ENCODE data around the gene SERPINB10. TPM values are rescaled to one million over a fixed set of nuclear protein-coding genes. Genes with fewer than 3 reads are reported as not detected.

Gene SERPINB10
- total and polyA plus RNA-seq, 2 of the 8 experiments (the other 6 are each of a cell fraction or from before 2014, with no cell fraction given): not detected

GRCh38 chr18:63917817-63918216 lies 10.1 kb downstream of the SERPINB10 start:
- Histone ChIP-seq H3K23ac (ENCODE audit: insufficient read length) (no peak overlapping the region), H3K79me1 (ENCODE audit: low read depth, low read length) (no peaks in the 10 kb centered on the region), H2AFZ (ENCODE audit: low read length) (no peak overlapping the region), H2BK20ac (ENCODE audit: low read length) (no peak overlapping the region), H3K4me1 (replicated peaks in 1 of 4; ENCODE audit: control insufficient read depth in 3 of 4, insufficient read depth in 4 of 4, low read length in 3 of 4) (no peaks in the 10 kb centered on the region), H3K9ac (replicated peaks in 1 of 4; ENCODE audit: extremely low read depth in 1 of 4, low read depth in 3 of 4, low read length in 3 of 4) (no peak overlapping the region), H3K56ac (replicated peaks; ENCODE audit: insufficient read length, low read depth, low read length) (no peak overlapping the region), H4K20me1 (replicated peaks in 1 of 2; ENCODE audit: control insufficient read depth in 1 of 2, insufficient read depth in 2 of 2, low read length in 2 of 2) (no peaks in the 10 kb centered on the region), H2BK12ac (ENCODE audit: low read depth, low read length) (no peak overlapping the region), H4K5ac (ENCODE audit: insufficient read length, low read depth, low read length) (no peak overlapping the region), H3K27ac (ENCODE audit: low read depth, low read length) (no peak overlapping the region), H3K18ac (ENCODE audit: extremely low read depth, low read length) (no peak overlapping the region), H3K79me2 (ENCODE audit: control insufficient read depth in 1 of 2, insufficient read depth in 2 of 2, low read length in 2 of 2) (no peaks in the 10 kb centered on the region), H3K4ac (replicated peaks; ENCODE audit: insufficient read length, low read depth, low read length) (no peak overlapping the region), H3K23me2 (ENCODE audit: low read depth, low read length) (no peaks in the 10 kb centered on the region), H2BK15ac (ENCODE audit: low read length) (no peak overlapping the region), H3K14ac (ENCODE audit: insufficient read length) (no peak overlapping the region), H3K27me3 (replicated peaks in 1 of 4; ENCODE audit: control insufficient read depth in 3 of 4, extremely low read depth in 1 of 4, insufficient read depth in 3 of 4, low read length in 3 of 4) (no peaks in the 10 kb centered on the region), H3K4me2 (ENCODE audit: insufficient read depth in 1 of 2, low read depth in 2 of 2, low read length in 2 of 2) (no peak overlapping the region), H3K9me3 (ENCODE audit: insufficient read depth in 2 of 2, low read depth in 1 of 2, low read length in 1 of 2) (no peaks in the 10 kb centered on the region), H2AK5ac (ENCODE audit: low read depth, low read length) (no peak overlapping the region), H4K91ac (replicated peaks; ENCODE audit: insufficient read length, low read length) (no peak overlapping the region), H4K8ac (ENCODE audit: extremely low read depth, insufficient read depth, low read length) (no peak overlapping the region), H3K36me3 (ENCODE audit: control insufficient read depth in 2 of 4, insufficient read depth in 4 of 4, low read length in 3 of 4) (no peaks in the 10 kb centered on the region), H2BK5ac (ENCODE audit: low read depth, low read length) (no peak overlapping the region), H3K4me3 (ENCODE audit: extremely low read depth in 1 of 4, insufficient read depth in 2 of 4, low read depth in 3 of 4, low read length in 4 of 4) (no peak overlapping the region), H2BK120ac (replicated peaks; ENCODE audit: low read depth, low read length) (no peak overlapping the region)
- POLR2A ChIA-PET (ENCODE audit: partially characterized antibody): no interaction called here
- DNase-seq (ENCODE audit: low read depth in 1 of 2, low spot score in 2 of 2): no peak
- CTCF ChIA-PET (ENCODE audit: partially characterized antibody): interaction anchor here (0.6 to 2.7 kb wide), 2 partner anchors 17 to 18 kb away, joined by 3 to 6 read pairs; no protein-coding TSS in a partner anchor
- WGBS, 2 experiments (ENCODE audit: extremely low coverage in 1 of 2, insufficient coverage in 1 of 2, insufficient read length in 1 of 2, insufficient replicate concordance in 2 of 2, low coverage in 1 of 2, low lambda C conversion rate in 2 of 2, missing lambda C conversion rate in 1 of 2): 76% methylated on average over 5 of the region's 5 CpGs; no CpG with 5 or more reads in 1 of the 2 experiments
- FAIRE-seq: no peak
- TF ChIP-seq CHD1 (IDR thresholded peaks at IDR 0.05; ENCODE audit: low read depth, low read length): no peak
- TF ChIP-seq SIN3A (conservative IDR thresholded peaks at IDR 0.05 in 1 of 2, IDR thresholded peaks at IDR 0.05 in 1 of 2; ENCODE audit: low read depth in 1 of 2, low read length in 2 of 2): no peak
- no peak for TF ChIP-seq ATF2 (IDR thresholded peaks at IDR 0.05; ENCODE audit: low read length)
- no peak for TF ChIP-seq JUN (IDR thresholded peaks at IDR 0.05; ENCODE audit: low read depth, low read length)
- TF ChIP-seq POLR2AphosphoS5 (IDR thresholded peaks at IDR 0.05; ENCODE audit: low read depth, low read length): no peak
- TF ChIP-seq EP300 (IDR thresholded peaks at IDR 0.05; ENCODE audit: borderline replicate concordance in 1 of 2, low read depth in 2 of 2, low read length in 2 of 2): no peak
- no peak for TF ChIP-seq SIX5 (IDR thresholded peaks at IDR 0.05; ENCODE audit: low read depth, low read length)
- no peak for TF ChIP-seq HDAC2 (IDR thresholded peaks at IDR 0.05; ENCODE audit: borderline replicate concordance in 1 of 2, low read depth in 2 of 2, low read length in 2 of 2)
- no peak for TF ChIP-seq RFX5 (IDR thresholded peaks at IDR 0.05; ENCODE audit: borderline replicate concordance, low read depth, low read length)
- no peak for TF ChIP-seq CBX5 (IDR thresholded peaks at IDR 0.05; ENCODE audit: low read depth, low read length)
- TF ChIP-seq PHF8 (conservative IDR thresholded peaks at IDR 0.05; ENCODE audit: low read depth, low read length): no peak
- no peak for TF ChIP-seq RAD21 (IDR thresholded peaks at IDR 0.05 in 1 of 2, conservative IDR thresholded peaks at IDR 0.05 in 1 of 2; ENCODE audit: low read depth in 2 of 2, low read length in 2 of 2)

Measured in H1 (cell line).